GM23338 (cell line): ENCODE results near the gene HBM.

Source experiments
- CREB1 ChIP-seq: fragments of 250-450 bp; sonication (Bioruptor Pico); IDR thresholded peaks from 2 replicates; pipeline ENCODE4 v1.5.0; 2020; ENCODE audit warnings: low read depth, mild to moderate bottlenecking, moderate library complexity
- EZH2 ChIP-seq: fragments of 200-600 bp; sonication (generic); IDR thresholded peaks from one replicate; pipeline ENCODE4 v1.8.0; 2017; ENCODE audit warnings: antibody characterized with exemption, mild to moderate bottlenecking, low read depth; ENCODE audit not compliant: unreplicated experiment
- EZH2phosphoT487 ChIP-seq: fragments of 200-600 bp; sonication (generic); IDR thresholded peaks from one replicate; pipeline ENCODE4 v1.8.1; 2018; ENCODE audit warnings: antibody characterized with exemption; ENCODE audit not compliant: unreplicated experiment
- JUNB ChIP-seq: IDR thresholded peaks from one replicate; pipeline ENCODE4 v1.6.1; 2016; ENCODE audit warnings: antibody characterized with exemption; ENCODE audit not compliant: unreplicated experiment
- NANOG ChIP-seq: IDR thresholded peaks from 2 replicates; pipeline ENCODE4 v1.6.1; 2016; ENCODE audit warnings: antibody characterized with exemption, borderline replicate concordance
- POLR2AphosphoS5 ChIP-seq: IDR thresholded peaks from 2 replicates; pipeline ENCODE4 v1.6.1; 2016; ENCODE audit warnings: antibody characterized with exemption, low read depth
- ZNF114 ChIP-seq: fragments of 250-450 bp; sonication (Bioruptor Pico); IDR thresholded peaks from 2 replicates; pipeline ENCODE4 v1.5.0; 2020; ENCODE audit warnings: mild to moderate bottlenecking, moderate library complexity
- TF ChIP-seq, protein P1 (sequence below), 2 experiments: fragments of 200-600 bp in 1 of 2; sonication (generic) in 1 of 2; conservative IDR thresholded peaks; 2 replicates each; pipeline versions ENCODE4 v1.5.1 to v1.6.1; 2016 to 2017; ENCODE audit warnings: antibody characterized with exemption in 2 of 2, low read depth in 2 of 2, mild to moderate bottlenecking in 2 of 2, moderate library complexity in 1 of 2
- TF ChIP-seq, protein P2 (sequence below): IDR thresholded peaks from 2 replicates; pipeline ENCODE4 v1.6.1; 2016; ENCODE audit warnings: antibody characterized with exemption

DNA sequence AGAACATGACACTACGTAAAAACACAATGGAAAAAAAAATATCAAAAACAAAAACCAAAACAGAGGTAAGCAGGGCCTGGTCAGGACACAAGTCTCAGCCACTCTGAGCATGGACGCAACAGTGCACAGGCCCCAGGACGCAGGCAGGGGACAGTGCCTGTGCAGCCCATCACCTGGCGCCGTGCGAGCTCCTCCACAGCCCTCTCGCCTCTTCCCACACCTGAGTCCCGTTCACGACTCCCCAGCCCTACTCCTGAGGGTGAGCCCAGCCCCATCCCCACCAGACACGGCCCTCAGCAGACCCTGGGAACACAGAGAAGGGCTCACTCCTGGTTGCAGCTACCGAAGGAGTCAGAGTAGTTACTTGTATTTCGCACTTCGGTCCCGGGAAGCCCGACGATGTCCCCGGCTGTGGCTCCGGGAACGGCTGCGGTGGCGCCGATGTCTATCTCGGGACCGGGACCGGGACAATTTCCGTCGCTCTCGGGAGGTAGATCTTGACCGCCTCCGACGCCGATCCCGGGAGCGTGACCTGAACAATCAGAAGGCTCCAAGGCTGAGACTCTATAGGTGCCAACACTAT lies 23.9 kb downstream of the HBM start:
- TF ChIP-seq, protein P1, sequence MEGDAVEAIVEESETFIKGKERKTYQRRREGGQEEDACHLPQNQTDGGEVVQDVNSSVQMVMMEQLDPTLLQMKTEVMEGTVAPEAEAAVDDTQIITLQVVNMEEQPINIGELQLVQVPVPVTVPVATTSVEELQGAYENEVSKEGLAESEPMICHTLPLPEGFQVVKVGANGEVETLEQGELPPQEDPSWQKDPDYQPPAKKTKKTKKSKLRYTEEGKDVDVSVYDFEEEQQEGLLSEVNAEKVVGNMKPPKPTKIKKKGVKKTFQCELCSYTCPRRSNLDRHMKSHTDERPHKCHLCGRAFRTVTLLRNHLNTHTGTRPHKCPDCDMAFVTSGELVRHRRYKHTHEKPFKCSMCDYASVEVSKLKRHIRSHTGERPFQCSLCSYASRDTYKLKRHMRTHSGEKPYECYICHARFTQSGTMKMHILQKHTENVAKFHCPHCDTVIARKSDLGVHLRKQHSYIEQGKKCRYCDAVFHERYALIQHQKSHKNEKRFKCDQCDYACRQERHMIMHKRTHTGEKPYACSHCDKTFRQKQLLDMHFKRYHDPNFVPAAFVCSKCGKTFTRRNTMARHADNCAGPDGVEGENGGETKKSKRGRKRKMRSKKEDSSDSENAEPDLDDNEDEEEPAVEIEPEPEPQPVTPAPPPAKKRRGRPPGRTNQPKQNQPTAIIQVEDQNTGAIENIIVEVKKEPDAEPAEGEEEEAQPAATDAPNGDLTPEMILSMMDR (conservative IDR thresholded peaks at IDR 0.05; ENCODE audit: low read depth in 2 of 2), result no peak
- TF ChIP-seq EZH2 (no peak), POLR2AphosphoS5 (no peak), NANOG (no peak), CREB1 (CRISPR knock-in tag) (no peak), EZH2phosphoT487 (no peak), JUNB (no peak), ZNF114 (CRISPR knock-in tag) (no peak)
- TF ChIP-seq, protein P2, sequence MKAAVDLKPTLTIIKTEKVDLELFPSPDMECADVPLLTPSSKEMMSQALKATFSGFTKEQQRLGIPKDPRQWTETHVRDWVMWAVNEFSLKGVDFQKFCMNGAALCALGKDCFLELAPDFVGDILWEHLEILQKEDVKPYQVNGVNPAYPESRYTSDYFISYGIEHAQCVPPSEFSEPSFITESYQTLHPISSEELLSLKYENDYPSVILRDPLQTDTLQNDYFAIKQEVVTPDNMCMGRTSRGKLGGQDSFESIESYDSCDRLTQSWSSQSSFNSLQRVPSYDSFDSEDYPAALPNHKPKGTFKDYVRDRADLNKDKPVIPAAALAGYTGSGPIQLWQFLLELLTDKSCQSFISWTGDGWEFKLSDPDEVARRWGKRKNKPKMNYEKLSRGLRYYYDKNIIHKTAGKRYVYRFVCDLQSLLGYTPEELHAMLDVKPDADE, result no peak
